Endodermal cell (in vitro differentiated cells): Measurements from ENCODE around the gene HES1. TPM values are rescaled to one million over a fixed set of nuclear protein-coding genes. Genes with fewer than 3 reads are reported as not detected.

Experiments used
- DNase-seq: peaks from one replicate; pipeline ENCODE4 v3.0.0-alpha.2; 2017
- H3K27ac ChIP-seq: 2 replicates; pipeline ENCODE4 v1.5.1; 2013; ENCODE audit warnings: mild to moderate bottlenecking, low read depth, low read length, moderate library complexity
- H3K27me3 ChIP-seq: 2 replicates; pipeline ENCODE4 v1.6.1; 2013; ENCODE audit warnings: mild to moderate bottlenecking, low read length, moderate library complexity; ENCODE audit not compliant: insufficient read depth, control insufficient read depth, poor library complexity, severe bottlenecking
- H3K36me3 ChIP-seq: 2 replicates; pipeline ENCODE4 v1.7.0; 2013; ENCODE audit warnings: mild to moderate bottlenecking, low read length, moderate library complexity; ENCODE audit not compliant: control insufficient read depth, insufficient read depth
- H3K4me1 ChIP-seq: one replicate; pipeline ENCODE4 v1.7.0; 2013; ENCODE audit warnings: low read length; ENCODE audit not compliant: control insufficient read depth, insufficient read depth
- H3K4me3 ChIP-seq: 2 replicates; pipeline ENCODE4 v1.5.1; 2013; ENCODE audit warnings: mild to moderate bottlenecking, low read length, moderate library complexity
- H3K9ac ChIP-seq: 2 replicates; pipeline ENCODE4 v1.6.1; 2013; ENCODE audit warnings: mild to moderate bottlenecking, low read length, moderate library complexity; ENCODE audit not compliant: poor library complexity, severe bottlenecking; ENCODE audit errors: extremely low read depth
- H3K9me3 ChIP-seq: 2 replicates; pipeline ENCODE4 v1.6.1; 2013; ENCODE audit warnings: mild to moderate bottlenecking, low read length, moderate library complexity; ENCODE audit not compliant: control insufficient read depth
- H3K27ac Mint-ChIP-seq: 2 replicates; pipeline ENCODE4 v1.8.0; 2020; ENCODE audit warnings: mixed read lengths
- H3K27me3 Mint-ChIP-seq: 2 replicates; pipeline ENCODE4 v1.8.0; 2021; ENCODE audit warnings: mild to moderate bottlenecking, mixed read lengths; ENCODE audit not compliant: insufficient read depth
- H3K36me3 Mint-ChIP-seq: 2 replicates; pipeline ENCODE4 v1.8.0; 2020; ENCODE audit warnings: low read depth, mixed read lengths
- H3K4me1 Mint-ChIP-seq: 2 replicates; pipeline ENCODE4 v1.8.0; 2020; ENCODE audit warnings: mixed read lengths
- H3K4me3 Mint-ChIP-seq: 2 replicates; pipeline ENCODE4 v1.8.0; 2020; ENCODE audit warnings: mild to moderate bottlenecking, moderate library complexity, mixed read lengths
- H3K9me3 Mint-ChIP-seq: 2 replicates; pipeline ENCODE4 v1.8.0; 2020; ENCODE audit warnings: mild to moderate bottlenecking, mixed read lengths
- WGBS, 2 experiments: methylation state at CpG; one replicate each; pipeline versions ENCODE4 v1.1.5 to v1.1.7; 2013; ENCODE audit warnings: missing lambda C conversion rate in 2 of 2, mixed read lengths in 1 of 2; ENCODE audit not compliant: insufficient coverage in 1 of 2, insufficient read length in 1 of 2; 5-methylcytosine and 5-hydroxymethylcytosine counted together
- total RNA-seq, 2 donors: library from RNA; stranded (reverse); fragmentation: NEBNext Ultra II Directional in 1 of 2; extraction: Animal tissue kit (Norgen Biotek cat#: 25700) in 1 of 2; gene quantifications; 2 replicates in 1 of 2; 3 replicates in 1 of 2; pipeline ENCODE4 v1.2.1, GENCODE V29; 2021
- TF ChIP-seq, protein P1 (sequence below): fragments of 200-600 bp; sonication (generic); conservative IDR thresholded peaks from 2 replicates; pipeline ENCODE4 v1.5.0; 2021; ENCODE audit warnings: antibody characterized with exemption, mild to moderate bottlenecking

Gene HES1
- total RNA-seq, 2 donors from 2014 or later, result 2.1 to 17.5 TPM

DNA sequence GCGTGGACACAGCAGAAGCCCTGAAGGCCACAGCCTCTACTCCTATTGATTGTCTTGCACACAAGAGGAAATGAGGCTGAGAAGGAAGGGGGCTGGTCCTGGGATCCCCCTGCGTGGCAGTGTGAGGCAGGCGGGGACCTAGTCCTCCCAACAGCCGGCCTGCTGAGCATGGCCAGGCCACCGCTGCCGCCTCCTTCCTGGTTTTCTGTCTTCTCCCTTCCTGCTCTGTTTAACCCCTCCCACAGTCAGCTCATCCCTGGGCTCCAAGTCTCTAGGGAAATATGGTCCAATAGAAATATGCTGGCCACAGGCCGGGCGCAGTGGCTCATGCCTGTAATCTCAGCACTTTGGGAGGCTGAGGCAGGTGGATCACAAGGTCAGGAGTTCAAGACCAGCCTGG lies 42.1 kb upstream of the HES1 start:
- Histone ChIP-seq H3K4me1 (no peaks in the 10 kb centered on the region), H3K27me3 (no peaks in the 10 kb centered on the region), H3K36me3 (no peaks in the 10 kb centered on the region), H3K4me3 (no peak overlapping the region), H3K9me3 (no peaks in the 10 kb centered on the region), H3K9ac (no peak overlapping the region), H3K27ac (no peak overlapping the region)
- Mint-ChIP-seq H3K4me3 (no peak overlapping the region), H3K27me3 (peaks cover 3% of the 10 kb centered on the region), H3K27ac (no peak overlapping the region), H3K9me3 (no peaks in the 10 kb centered on the region), H3K4me1 (peaks cover 42% of the 10 kb centered on the region), H3K36me3 (no peaks in the 10 kb centered on the region)
- no peak for DNase-seq
- TF ChIP-seq, protein P1, sequence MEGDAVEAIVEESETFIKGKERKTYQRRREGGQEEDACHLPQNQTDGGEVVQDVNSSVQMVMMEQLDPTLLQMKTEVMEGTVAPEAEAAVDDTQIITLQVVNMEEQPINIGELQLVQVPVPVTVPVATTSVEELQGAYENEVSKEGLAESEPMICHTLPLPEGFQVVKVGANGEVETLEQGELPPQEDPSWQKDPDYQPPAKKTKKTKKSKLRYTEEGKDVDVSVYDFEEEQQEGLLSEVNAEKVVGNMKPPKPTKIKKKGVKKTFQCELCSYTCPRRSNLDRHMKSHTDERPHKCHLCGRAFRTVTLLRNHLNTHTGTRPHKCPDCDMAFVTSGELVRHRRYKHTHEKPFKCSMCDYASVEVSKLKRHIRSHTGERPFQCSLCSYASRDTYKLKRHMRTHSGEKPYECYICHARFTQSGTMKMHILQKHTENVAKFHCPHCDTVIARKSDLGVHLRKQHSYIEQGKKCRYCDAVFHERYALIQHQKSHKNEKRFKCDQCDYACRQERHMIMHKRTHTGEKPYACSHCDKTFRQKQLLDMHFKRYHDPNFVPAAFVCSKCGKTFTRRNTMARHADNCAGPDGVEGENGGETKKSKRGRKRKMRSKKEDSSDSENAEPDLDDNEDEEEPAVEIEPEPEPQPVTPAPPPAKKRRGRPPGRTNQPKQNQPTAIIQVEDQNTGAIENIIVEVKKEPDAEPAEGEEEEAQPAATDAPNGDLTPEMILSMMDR, result no peak
- 89% methylated on average over 3 to 8 of the region's 8 CpGs for WGBS, 2 experiments

DNA sequence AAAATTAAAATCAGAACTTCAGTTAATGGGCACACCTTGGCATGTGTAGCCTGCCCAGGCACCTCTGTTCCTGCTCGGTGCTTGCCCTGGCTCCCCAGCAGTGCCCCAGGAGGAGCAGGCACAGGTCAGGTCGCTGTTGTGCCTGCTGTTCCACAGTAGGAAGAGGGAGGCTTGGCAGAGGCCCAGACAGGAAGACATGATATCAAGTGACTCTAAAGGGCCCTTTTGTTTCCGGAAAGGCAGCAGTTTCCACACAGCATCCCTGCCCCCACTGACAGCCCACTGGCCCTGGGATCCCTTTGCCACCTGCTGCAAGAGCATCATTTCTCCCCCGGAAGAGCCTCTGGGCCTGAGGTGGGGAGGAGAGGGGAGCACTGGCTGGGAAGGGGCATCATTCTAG lies 40.5 kb upstream of the HES1 start:
- Histone ChIP-seq H3K27ac (no peak overlapping the region), H3K4me3 (no peak overlapping the region), H3K9ac (no peak overlapping the region), H3K4me1 (no peaks in the 10 kb centered on the region), H3K9me3 (no peaks in the 10 kb centered on the region), H3K36me3 (no peaks in the 10 kb centered on the region), H3K27me3 (no peaks in the 10 kb centered on the region)
- Mint-ChIP-seq H3K9me3 (no peaks in the 10 kb centered on the region), H3K27me3 (peaks cover 11% of the 10 kb centered on the region), H3K4me3 (no peak overlapping the region), H3K27ac (no peak overlapping the region), H3K4me1 (peaks cover 35% of the 10 kb centered on the region), H3K36me3 (no peaks in the 10 kb centered on the region)
- DNase-seq, result no peak
- WGBS, 2 experiments, result 76 to 90% methylated on average over 4 of the region's 4 CpGs
- TF ChIP-seq, protein P1, result no peak

DNA sequence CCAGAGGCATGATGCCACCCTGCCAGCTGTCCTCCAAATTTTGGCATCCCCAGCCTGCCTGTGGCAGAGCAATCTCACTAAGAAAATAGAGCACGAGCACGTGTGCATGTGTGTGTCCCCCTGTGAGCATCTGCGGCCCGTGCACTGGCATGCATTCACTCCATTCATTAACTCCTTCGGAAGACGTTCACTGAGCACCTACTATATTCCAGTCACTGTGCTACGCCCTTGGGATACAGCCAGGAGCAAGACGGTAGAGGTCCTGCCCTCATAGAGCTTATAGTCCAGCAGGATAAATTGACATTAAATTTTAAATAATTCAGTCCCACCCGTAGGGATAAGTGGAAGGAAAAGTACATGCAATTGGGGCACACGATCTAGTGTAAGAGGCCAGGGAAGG lies 40.0 kb upstream of the HES1 start:
- peaks cover 15% of the 10 kb centered on the region for H3K27me3 Mint-ChIP-seq
- TF ChIP-seq, protein P1, result no peak
- no peaks in the 10 kb centered on the region for H3K9me3 Mint-ChIP-seq
- no peaks in the 10 kb centered on the region for H3K27me3 ChIP-seq
- no peak overlapping the region for H3K4me3 Mint-ChIP-seq
- DNase-seq, result no peak
- H3K36me3 ChIP-seq, result no peaks in the 10 kb centered on the region
- WGBS, 2 experiments, result 92 to 94% methylated on average over 9 to 10 of the region's 10 CpGs
- H3K36me3 Mint-ChIP-seq, result no peaks in the 10 kb centered on the region
- no peaks in the 10 kb centered on the region for H3K4me1 ChIP-seq
- H3K4me3 ChIP-seq, result no peak overlapping the region
- H3K27ac ChIP-seq, result no peak overlapping the region
- H3K9ac ChIP-seq, result no peak overlapping the region
- peaks cover 32% of the 10 kb centered on the region for H3K4me1 Mint-ChIP-seq
- no peak overlapping the region for H3K27ac Mint-ChIP-seq
- H3K9me3 ChIP-seq, result no peaks in the 10 kb centered on the region
